ENCODE measurements around the gene CNKSR2. TPM values are rescaled to one million over a fixed set of nuclear protein-coding genes. Genes with fewer than 3 reads are reported as not detected.

CNKSR2 gene
- total RNA-seq (ENCODE audit: low replicate concordance) = 54.5 and 60.4 TPM in 2 replicates

GRCh38 chrX:21374163-21374993 is at the start of gene CNKSR2:
Gene CNKSR2 (plus strand): TSS chrX:21374418. CDS start chrX:21374898, 480 bp downstream.
- peaks cover 22% of the 10 kb centered on the region for H3K4me1 Mint-ChIP-seq

GRCh38 chrX:21354725-21355124 is 19.5 kb upstream of the CNKSR2 start:
- Histone ChIP-seq H3K9me3 (ENCODE audit: low read depth) (peaks cover 8% of the 10 kb centered on the region), H3K9ac (no peak overlapping the region), H3K27me3 (no peaks in the 10 kb centered on the region), H3F3A (ENCODE audit: low read depth) (no peaks in the 10 kb centered on the region), H3K4me3 (no peak overlapping the region), H3K79me2 (ENCODE audit: low read depth) (no peaks in the 10 kb centered on the region), H3K36me3 (no peaks in the 10 kb centered on the region), H3K27ac (no peak overlapping the region), H3K4me1 (no peaks in the 10 kb centered on the region), H2AFZ (replicated peaks) (no peak overlapping the region), H4K20me1 (ENCODE audit: low read depth) (no peaks in the 10 kb centered on the region), H3K4me2 (no peak overlapping the region)
- peaks cover 33% of the 10 kb centered on the region for H3K9me3 Mint-ChIP-seq
- TF ChIP-seq EZH2phosphoT487 (IDR thresholded peaks at IDR 0.05) (no peak), EZH2 (IDR thresholded peaks at IDR 0.05) (no peak), CTCF (IDR thresholded peaks at IDR 0.05) (no peak)
- no peak for DNase-seq (ENCODE audit: low spot score)
- peaks cover 4% of the 10 kb centered on the region for H3K27me3 Mint-ChIP-seq (ENCODE audit: insufficient read depth, low read depth)
- H3K4me3 Mint-ChIP-seq = no peak overlapping the region
- H3K27ac Mint-ChIP-seq = no peak overlapping the region
- H3K36me3 Mint-ChIP-seq = no peaks in the 10 kb centered on the region
- H3K4me1 Mint-ChIP-seq = no peaks in the 10 kb centered on the region

More at GRCh38 chrX:21374163-21374993, at the start of gene CNKSR2:
- no peak for TF ChIP-seq EZH2phosphoT487 (IDR thresholded peaks at IDR 0.05)
- no peak for TF ChIP-seq CTCF (IDR thresholded peaks at IDR 0.05)
- TF ChIP-seq EZH2 (IDR thresholded peaks at IDR 0.05) = no peak
- Histone ChIP-seq H2AFZ (replicated peaks) (peak within 1 kb of the TSS; percentile 80), H3K4me3 (peak within 1 kb of the TSS; percentile 60), H3K27ac (peak within 1 kb of the TSS; percentile 38), H3K36me3 (no peaks in the 10 kb centered on the region), H3K4me1 (no peaks in the 10 kb centered on the region), H3K9me3 (ENCODE audit: low read depth) (no peaks in the 10 kb centered on the region), H3K4me2 (peak within 1 kb of the TSS; percentile 80), H4K20me1 (ENCODE audit: low read depth) (peaks cover 16% of the 10 kb centered on the region), H3K27me3 (no peaks in the 10 kb centered on the region), H3F3A (ENCODE audit: low read depth) (no peaks in the 10 kb centered on the region), H3K79me2 (ENCODE audit: low read depth) (peaks cover 57% of the 10 kb centered on the region), H3K9ac (peak within 1 kb of the TSS; percentile 40)
- Mint-ChIP-seq H3K9me3 (peaks cover 5% of the 10 kb centered on the region), H3K36me3 (no peaks in the 10 kb centered on the region), H3K27me3 (ENCODE audit: insufficient read depth, low read depth) (no peaks in the 10 kb centered on the region), H3K4me3 (peak within 1 kb of the TSS; percentile 94), H3K27ac (no peak within 1 kb of the TSS)
- peak; percentile 80 for DNase-seq (ENCODE audit: low spot score)

- Mint-ChIP-seq H3K9me3 (peaks cover 23% of the 10 kb centered on the region), H3K27me3 (ENCODE audit: insufficient read depth, low read depth) (peaks cover 4% of the 10 kb centered on the region), H3K36me3 (no peaks in the 10 kb centered on the region), H3K27ac (no peak overlapping the region), H3K4me1 (no peaks in the 10 kb centered on the region), H3K4me3 (no peak overlapping the region)
- H3K9ac ChIP-seq = no peak overlapping the region
- H3K36me3 ChIP-seq = no peaks in the 10 kb centered on the region
- H3K4me3 ChIP-seq = no peak overlapping the region
- peaks cover 15% of the 10 kb centered on the region for H3K9me3 ChIP-seq (ENCODE audit: low read depth)
- no peak overlapping the region for H2AFZ ChIP-seq (replicated peaks)
- H4K20me1 ChIP-seq (ENCODE audit: low read depth) = no peaks in the 10 kb centered on the region
- H3K27ac ChIP-seq = no peak overlapping the region
- H3K27me3 ChIP-seq = no peaks in the 10 kb centered on the region
- H3K4me1 ChIP-seq = no peaks in the 10 kb centered on the region
- H3K79me2 ChIP-seq (ENCODE audit: low read depth) = no peaks in the 10 kb centered on the region
- no peak for TF ChIP-seq EZH2 (IDR thresholded peaks at IDR 0.05)
- H3K4me2 ChIP-seq = no peak overlapping the region
- DNase-seq (ENCODE audit: low spot score) = no peak
- no peaks in the 10 kb centered on the region for H3F3A ChIP-seq (ENCODE audit: low read depth)
These were observed 18.4 kb upstream of the CNKSR2 start for GRCh38 chrX:21355831-21356230.

- Mint-ChIP-seq H3K9me3 (peaks cover 3% of the 10 kb centered on the region), H3K27me3 (ENCODE audit: insufficient read depth, low read depth) (no peaks in the 10 kb centered on the region), H3K27ac (no peak overlapping the region), H3K4me1 (peaks cover 3% of the 10 kb centered on the region), H3K36me3 (no peaks in the 10 kb centered on the region), H3K4me3 (no peak overlapping the region)
- Histone ChIP-seq H3K79me2 (ENCODE audit: low read depth) (peaks cover 9% of the 10 kb centered on the region), H3K4me1 (no peaks in the 10 kb centered on the region), H2AFZ (replicated peaks) (no peak overlapping the region), H3K36me3 (no peaks in the 10 kb centered on the region), H3K4me2 (no peak overlapping the region), H3F3A (ENCODE audit: low read depth) (no peaks in the 10 kb centered on the region), H3K9ac (no peak overlapping the region), H3K27me3 (no peaks in the 10 kb centered on the region), H3K27ac (no peak overlapping the region), H3K9me3 (ENCODE audit: low read depth) (no peaks in the 10 kb centered on the region), H3K4me3 (no peak overlapping the region), H4K20me1 (ENCODE audit: low read depth) (no peaks in the 10 kb centered on the region)
- DNase-seq (ENCODE audit: low spot score) = no peak
- TF ChIP-seq EZH2phosphoT487 (IDR thresholded peaks at IDR 0.05) (no peak), CTCF (IDR thresholded peaks at IDR 0.05) (no peak), EZH2 (IDR thresholded peaks at IDR 0.05) (no peak)
These were observed 4.6 kb upstream of the CNKSR2 start for GRCh38 chrX:21369613-21370012.

Data from neural progenitor cell (in vitro differentiated cells).